Panc1 (cell line): ENCODE data around the gene TSHZ2. TPM values are rescaled to one million over a fixed set of nuclear protein-coding genes. Genes with fewer than 3 reads are reported as not detected.

Source experiments
- ATAC-seq: fragments of 200-7000 bp; cut with Tn5 transposase; 2 replicates; pipeline ENCODE4 v1.9.1; 2020; ENCODE audit warnings: mild to moderate bottlenecking, moderate library complexity
- BruUV-seq: library from RNA; stranded (reverse); fragments of 400-500 nt; replicated peaks from 2 replicates; lab custom pipeline; 2021; lab: Mats Ljungman, UMichigan
- CTCF ChIA-PET: fragments of 300-600 bp; sonication (Branson Sonifier 250); formaldehyde crosslinking; loops from one replicate; lab custom pipeline; 2022; ENCODE audit warnings: antibody characterized with exemption; lab: Charles Lee
- POLR2A ChIA-PET: fragments of 300-600 bp; sonication (Branson Sonifier 250); formaldehyde crosslinking; loops from one replicate; lab custom pipeline; 2022; ENCODE audit warnings: antibody characterized with exemption; lab: Charles Lee
- DNase-seq: peaks from one replicate; pipeline ENCODE4 v3.0.0-alpha.2; 2010; ENCODE audit warnings: low read depth, low spot score
- H3K27ac ChIP-seq: 2 replicates; pipeline ENCODE4 v1.5.1; 2011; ENCODE audit warnings: mild to moderate bottlenecking, low read length, inconsistent platforms
- H3K27me3 ChIP-seq: fragments of 200-500 bp; sonication (Bioruptor generic); 2 replicates; pipeline ENCODE4 v1.6.0; 2014; ENCODE audit warnings: low read length, inconsistent platforms; ENCODE audit not compliant: control insufficient read depth, insufficient read depth
- H3K36me3 ChIP-seq: fragments of 200-500 bp; sonication (Bioruptor generic); 2 replicates; pipeline ENCODE4 v1.5.1; 2014; ENCODE audit warnings: inconsistent platforms, mild to moderate bottlenecking, low read length, moderate library complexity; ENCODE audit not compliant: control insufficient read depth, insufficient read depth
- H3K4me1 ChIP-seq: 2 replicates; pipeline ENCODE4 v1.5.1; 2011; ENCODE audit warnings: inconsistent platforms, mild to moderate bottlenecking, low read length, moderate library complexity; ENCODE audit not compliant: control insufficient read depth, insufficient read depth
- H3K4me3 ChIP-seq, 2 experiments: 2 replicates each; pipeline ENCODE4 v1.5.1; 2011 to 2012; ENCODE audit warnings: low read depth in 2 of 2, low read length in 2 of 2, mild to moderate bottlenecking in 2 of 2, inconsistent platforms in 1 of 2, moderate library complexity in 1 of 2
- H3K9me3 ChIP-seq: fragments of 200-500 bp; sonication (Bioruptor generic); 2 replicates; pipeline ENCODE4 v1.5.1; 2014; ENCODE audit warnings: low read depth, mild to moderate bottlenecking, inconsistent platforms, low read length, moderate library complexity; ENCODE audit not compliant: control insufficient read depth, insufficient read depth
- POLR2AphosphoS5 ChIP-seq: IDR thresholded peaks from 2 replicates; pipeline ENCODE4 v1.6.1; 2012; ENCODE audit warnings: mild to moderate bottlenecking, low read depth, low read length, moderate library complexity
- SIN3A ChIP-seq: IDR thresholded peaks from 2 replicates; pipeline ENCODE4 v1.6.1; 2012; ENCODE audit warnings: low read depth, mild to moderate bottlenecking, low read length, moderate library complexity, borderline replicate concordance; ENCODE audit not compliant: insufficient read depth
- TCF7L2 ChIP-seq: IDR thresholded peaks from 2 replicates; pipeline ENCODE4 v1.6.1; 2011; ENCODE audit warnings: mild to moderate bottlenecking, low read depth, low read length, inconsistent platforms
- in situ Hi-C: cut with HindIII; loops from 2 replicates; pipeline ENCODE4 v1.10.0; 2016; ENCODE audit warnings: low sequenced_read_pairs, low pct_unique_long_range_greater_than_20kb
- intact Hi-C: fragments of 100-400 bp; cut with micrococcal nuclease; formaldehyde crosslinking; loops from one replicate; pipeline ENCODE4 v1.10.0; 2022; ENCODE audit not compliant: unreplicated experiment
- total RNA-seq: library from RNA; stranded (reverse); gene quantifications from one replicate; pipeline ENCODE4 v1.2.1, GENCODE V29; 2021; ENCODE audit not compliant: unreplicated experiment
- TF ChIP-seq, protein P1 (sequence below): fragments of 450-650 bp; IDR thresholded peaks from 2 replicates; pipeline ENCODE4 v1.5.1; 2017; ENCODE audit warnings: mild to moderate bottlenecking
- TF ChIP-seq, protein P2 (sequence below), 2 experiments: IDR thresholded peaks; 2 replicates each; pipeline ENCODE4 v1.6.1; 2011 to 2012; ENCODE audit warnings: low read depth in 2 of 2, control low read depth in 1 of 2, low read length in 1 of 2, mild to moderate bottlenecking in 1 of 2, moderate library complexity in 1 of 2; ENCODE audit not compliant: insufficient read depth in 1 of 2

Gene TSHZ2
- total RNA-seq, 1 experiment from 2014 or later = 0.36 TPM

GRCh38 chr20:53004267-53004813 is 32.2 kb downstream of the TSHZ2 start:
- Histone ChIP-seq H3K4me1 (no peaks in the 10 kb centered on the region), H3K27me3 (no peaks in the 10 kb centered on the region), H3K4me3 (no peak overlapping the region), H3K9me3 (no peaks in the 10 kb centered on the region), H3K36me3 (no peaks in the 10 kb centered on the region), H3K27ac (no peak overlapping the region)
- TF ChIP-seq POLR2AphosphoS5 = no peak
- TF ChIP-seq TCF7L2 = no peak
- TF ChIP-seq SIN3A = no peak
- TF ChIP-seq, protein P1, sequence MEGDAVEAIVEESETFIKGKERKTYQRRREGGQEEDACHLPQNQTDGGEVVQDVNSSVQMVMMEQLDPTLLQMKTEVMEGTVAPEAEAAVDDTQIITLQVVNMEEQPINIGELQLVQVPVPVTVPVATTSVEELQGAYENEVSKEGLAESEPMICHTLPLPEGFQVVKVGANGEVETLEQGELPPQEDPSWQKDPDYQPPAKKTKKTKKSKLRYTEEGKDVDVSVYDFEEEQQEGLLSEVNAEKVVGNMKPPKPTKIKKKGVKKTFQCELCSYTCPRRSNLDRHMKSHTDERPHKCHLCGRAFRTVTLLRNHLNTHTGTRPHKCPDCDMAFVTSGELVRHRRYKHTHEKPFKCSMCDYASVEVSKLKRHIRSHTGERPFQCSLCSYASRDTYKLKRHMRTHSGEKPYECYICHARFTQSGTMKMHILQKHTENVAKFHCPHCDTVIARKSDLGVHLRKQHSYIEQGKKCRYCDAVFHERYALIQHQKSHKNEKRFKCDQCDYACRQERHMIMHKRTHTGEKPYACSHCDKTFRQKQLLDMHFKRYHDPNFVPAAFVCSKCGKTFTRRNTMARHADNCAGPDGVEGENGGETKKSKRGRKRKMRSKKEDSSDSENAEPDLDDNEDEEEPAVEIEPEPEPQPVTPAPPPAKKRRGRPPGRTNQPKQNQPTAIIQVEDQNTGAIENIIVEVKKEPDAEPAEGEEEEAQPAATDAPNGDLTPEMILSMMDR = no peak
- TF ChIP-seq, protein P2, sequence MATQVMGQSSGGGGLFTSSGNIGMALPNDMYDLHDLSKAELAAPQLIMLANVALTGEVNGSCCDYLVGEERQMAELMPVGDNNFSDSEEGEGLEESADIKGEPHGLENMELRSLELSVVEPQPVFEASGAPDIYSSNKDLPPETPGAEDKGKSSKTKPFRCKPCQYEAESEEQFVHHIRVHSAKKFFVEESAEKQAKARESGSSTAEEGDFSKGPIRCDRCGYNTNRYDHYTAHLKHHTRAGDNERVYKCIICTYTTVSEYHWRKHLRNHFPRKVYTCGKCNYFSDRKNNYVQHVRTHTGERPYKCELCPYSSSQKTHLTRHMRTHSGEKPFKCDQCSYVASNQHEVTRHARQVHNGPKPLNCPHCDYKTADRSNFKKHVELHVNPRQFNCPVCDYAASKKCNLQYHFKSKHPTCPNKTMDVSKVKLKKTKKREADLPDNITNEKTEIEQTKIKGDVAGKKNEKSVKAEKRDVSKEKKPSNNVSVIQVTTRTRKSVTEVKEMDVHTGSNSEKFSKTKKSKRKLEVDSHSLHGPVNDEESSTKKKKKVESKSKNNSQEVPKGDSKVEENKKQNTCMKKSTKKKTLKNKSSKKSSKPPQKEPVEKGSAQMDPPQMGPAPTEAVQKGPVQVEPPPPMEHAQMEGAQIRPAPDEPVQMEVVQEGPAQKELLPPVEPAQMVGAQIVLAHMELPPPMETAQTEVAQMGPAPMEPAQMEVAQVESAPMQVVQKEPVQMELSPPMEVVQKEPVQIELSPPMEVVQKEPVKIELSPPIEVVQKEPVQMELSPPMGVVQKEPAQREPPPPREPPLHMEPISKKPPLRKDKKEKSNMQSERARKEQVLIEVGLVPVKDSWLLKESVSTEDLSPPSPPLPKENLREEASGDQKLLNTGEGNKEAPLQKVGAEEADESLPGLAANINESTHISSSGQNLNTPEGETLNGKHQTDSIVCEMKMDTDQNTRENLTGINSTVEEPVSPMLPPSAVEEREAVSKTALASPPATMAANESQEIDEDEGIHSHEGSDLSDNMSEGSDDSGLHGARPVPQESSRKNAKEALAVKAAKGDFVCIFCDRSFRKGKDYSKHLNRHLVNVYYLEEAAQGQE (IDR thresholded peaks at IDR 0.05; ENCODE audit: insufficient read depth in 1 of 2, low read depth in 2 of 2, low read length in 1 of 2) = no peak
- POLR2A ChIA-PET = no interaction called here
- CTCF ChIA-PET = no interaction called here
- intact Hi-C loops (no loop called here), in situ Hi-C loops (no loop called here)
- DNase-seq (no peak), ATAC-seq (no peak)
- no TSS peak for BruUV-seq

DNA sequence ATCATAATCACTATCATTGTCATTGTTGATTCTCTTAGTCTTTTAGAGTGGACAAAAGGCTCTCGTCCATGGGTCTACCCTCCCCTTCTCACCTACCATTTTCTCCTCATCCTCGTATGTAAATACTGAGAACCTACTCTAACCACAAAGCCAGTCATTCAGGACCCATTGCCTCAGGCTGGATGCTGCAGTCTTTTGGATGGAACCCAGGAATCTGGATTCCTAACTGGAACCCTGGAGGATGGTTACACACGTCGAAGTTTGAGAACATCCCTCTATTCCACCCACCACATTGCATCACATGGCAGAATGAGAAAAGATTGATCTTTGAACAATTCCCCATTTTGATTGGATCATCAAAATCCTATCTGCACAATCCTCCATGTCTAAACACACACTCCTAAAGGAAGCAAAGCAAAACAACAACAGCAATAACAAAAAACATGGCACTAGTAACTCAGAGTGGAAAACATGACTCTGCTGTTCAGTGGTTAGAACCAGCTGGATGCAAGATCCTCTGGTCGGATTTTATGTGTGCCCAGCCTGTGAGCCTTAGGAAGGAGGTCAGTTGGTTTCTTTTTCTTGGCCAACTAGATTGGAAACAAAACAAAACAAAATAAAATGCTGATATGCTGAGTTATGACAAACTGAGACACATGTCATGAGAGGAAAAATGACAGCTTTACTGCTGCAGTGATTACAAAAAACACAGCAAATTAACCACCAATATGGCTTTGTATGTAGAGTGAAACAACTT is 38.0 kb downstream of the TSHZ2 start:
- Histone ChIP-seq H3K4me3 (no peak overlapping the region), H3K27me3 (no peaks in the 10 kb centered on the region), H3K4me1 (no peaks in the 10 kb centered on the region), H3K27ac (no peak overlapping the region), H3K9me3 (no peaks in the 10 kb centered on the region), H3K36me3 (no peaks in the 10 kb centered on the region)
- intact Hi-C loops (no loop called here), in situ Hi-C loops (no loop called here)
- CTCF ChIA-PET = no interaction called here
- ATAC-seq (no peak), DNase-seq (no peak)
- BruUV-seq = no TSS peak
- POLR2A ChIA-PET = no interaction called here
- TF ChIP-seq, protein P1 = no peak
